ENCODE data around the gene FNIP2.
"Not testable (repeated sequence)": the region's sequence is repeated elsewhere in the genome, so short reads cannot be mapped to it uniquely, and the experiment has no call there.

FNIP2 gene

GRCh38 chr4:158819942-158820786 is 51.3 kb downstream of the FNIP2 start:
- Histone ChIP-seq H3K4me1 (ENCODE audit: insufficient read depth, low read length) (peaks cover 46% of the 10 kb centered on the region), H3K27ac (ENCODE audit: low read depth, low read length) (no peak overlapping the region), H3K4me3 (ENCODE audit: low read depth in 1 of 2, low read length in 2 of 2) (no peak overlapping the region), H3K9me3 (ENCODE audit: low read length) (no peaks in the 10 kb centered on the region), H3K9ac (ENCODE audit: low read length) (no peak overlapping the region), H3K36me3 (ENCODE audit: insufficient read depth, low read length) (no peaks in the 10 kb centered on the region), H3K27me3 (ENCODE audit: control insufficient read depth in 1 of 2, insufficient read depth in 2 of 2, low read length in 2 of 2) (no peaks in the 10 kb centered on the region)

DNA sequence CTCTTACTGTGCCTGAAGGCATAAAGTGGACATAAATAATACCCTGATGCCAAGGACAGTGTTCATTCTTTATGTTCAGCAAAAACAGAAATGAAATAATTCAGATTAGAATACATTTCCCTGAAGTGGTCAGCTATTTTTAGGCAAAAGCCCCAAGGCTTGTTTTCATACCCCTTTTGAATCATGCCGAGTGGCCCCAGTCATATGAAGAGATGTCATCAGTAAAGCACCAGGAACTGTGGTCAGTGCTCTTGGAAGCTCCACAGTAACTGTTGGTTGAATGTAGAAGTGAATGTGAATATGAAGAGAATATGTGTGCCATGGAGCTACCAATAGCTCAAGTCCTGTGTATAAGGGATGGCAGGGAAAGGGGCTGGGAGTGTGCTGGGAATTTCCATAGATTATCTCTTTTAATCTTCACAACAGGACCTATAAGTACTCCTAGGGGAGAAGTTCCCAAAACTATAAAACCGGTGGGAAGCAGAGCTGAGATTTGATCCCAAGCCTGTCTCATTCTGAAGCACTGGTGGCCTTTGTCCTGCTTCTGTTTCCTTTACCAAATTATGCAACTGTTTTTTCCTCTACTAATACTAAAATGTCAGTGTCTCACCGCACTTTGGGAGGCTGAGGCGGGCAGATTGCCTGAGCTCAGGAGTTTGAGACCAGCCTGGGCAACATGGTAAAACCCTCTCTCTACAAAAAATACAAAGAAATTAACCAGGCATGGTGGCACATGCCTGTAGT is 52.6 kb downstream of the FNIP2 start:
- no peaks in the 10 kb centered on the region for H3K36me3 ChIP-seq (ENCODE audit: insufficient read depth, low read length)
- no peaks in the 10 kb centered on the region for H3K9me3 ChIP-seq (ENCODE audit: low read length)
- peaks cover 55% of the 10 kb centered on the region for H3K4me1 ChIP-seq (ENCODE audit: insufficient read depth, low read length)
- peak overlapping the region; percentile 3 for H3K27ac ChIP-seq (ENCODE audit: low read depth, low read length)
- H3K27me3 ChIP-seq (ENCODE audit: control insufficient read depth in 1 of 2, insufficient read depth in 2 of 2, low read length in 2 of 2), result no peaks in the 10 kb centered on the region
- H3K4me3 ChIP-seq (ENCODE audit: low read depth in 1 of 2, low read length in 2 of 2), result no peak overlapping the region
- no peak overlapping the region for H3K9ac ChIP-seq (ENCODE audit: low read length)

GRCh38 chr4:158822348-158822747 is 53.5 kb downstream of the FNIP2 start:
- H3K27me3 ChIP-seq (ENCODE audit: control insufficient read depth in 1 of 2, insufficient read depth in 2 of 2, low read length in 2 of 2), result no peaks in the 10 kb centered on the region
- H3K9ac ChIP-seq (ENCODE audit: low read length), result no peak overlapping the region
- no peaks in the 10 kb centered on the region for H3K36me3 ChIP-seq (ENCODE audit: insufficient read depth, low read length)
- H3K4me3 ChIP-seq (ENCODE audit: low read depth in 1 of 2, low read length in 2 of 2), result no peak overlapping the region
- H3K27ac ChIP-seq (ENCODE audit: low read depth, low read length), result no peak overlapping the region
- H3K4me1 ChIP-seq (ENCODE audit: insufficient read depth, low read length), result peaks cover 55% of the 10 kb centered on the region
- H3K9me3 ChIP-seq (ENCODE audit: low read length), result no peaks in the 10 kb centered on the region

DNA sequence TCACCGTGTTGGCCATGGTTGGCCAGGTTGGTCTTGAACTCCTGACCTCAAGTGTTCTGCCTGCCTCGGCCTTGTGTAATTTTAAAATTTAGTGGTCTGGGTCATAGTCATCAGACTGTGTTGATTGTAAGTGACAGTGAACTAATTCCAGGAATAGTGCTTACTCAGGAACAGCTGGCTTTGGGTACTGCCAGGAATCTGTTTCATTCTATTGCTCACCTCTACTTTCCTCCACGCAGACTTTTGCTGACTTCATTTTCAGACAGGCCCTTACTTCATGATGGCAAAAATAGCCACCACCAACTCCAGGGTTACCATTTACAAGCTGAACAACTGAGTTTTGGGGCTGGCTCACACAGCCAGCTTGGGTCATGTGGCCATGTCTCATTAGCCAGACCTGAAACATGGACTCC is 54.6 kb downstream of the FNIP2 start:
- H3K36me3 ChIP-seq (ENCODE audit: insufficient read depth, low read length), result no peaks in the 10 kb centered on the region
- H3K4me3 ChIP-seq (ENCODE audit: low read depth in 1 of 2, low read length in 2 of 2), result no peak overlapping the region
- H3K4me1 ChIP-seq (ENCODE audit: insufficient read depth, low read length), result peaks cover 53% of the 10 kb centered on the region
- no peaks in the 10 kb centered on the region for H3K27me3 ChIP-seq (ENCODE audit: control insufficient read depth in 1 of 2, insufficient read depth in 2 of 2, low read length in 2 of 2)
- H3K9ac ChIP-seq (ENCODE audit: low read length), result no peak overlapping the region
- no peaks in the 10 kb centered on the region for H3K9me3 ChIP-seq (ENCODE audit: low read length)
- no peak overlapping the region for H3K27ac ChIP-seq (ENCODE audit: low read depth, low read length)

DNA sequence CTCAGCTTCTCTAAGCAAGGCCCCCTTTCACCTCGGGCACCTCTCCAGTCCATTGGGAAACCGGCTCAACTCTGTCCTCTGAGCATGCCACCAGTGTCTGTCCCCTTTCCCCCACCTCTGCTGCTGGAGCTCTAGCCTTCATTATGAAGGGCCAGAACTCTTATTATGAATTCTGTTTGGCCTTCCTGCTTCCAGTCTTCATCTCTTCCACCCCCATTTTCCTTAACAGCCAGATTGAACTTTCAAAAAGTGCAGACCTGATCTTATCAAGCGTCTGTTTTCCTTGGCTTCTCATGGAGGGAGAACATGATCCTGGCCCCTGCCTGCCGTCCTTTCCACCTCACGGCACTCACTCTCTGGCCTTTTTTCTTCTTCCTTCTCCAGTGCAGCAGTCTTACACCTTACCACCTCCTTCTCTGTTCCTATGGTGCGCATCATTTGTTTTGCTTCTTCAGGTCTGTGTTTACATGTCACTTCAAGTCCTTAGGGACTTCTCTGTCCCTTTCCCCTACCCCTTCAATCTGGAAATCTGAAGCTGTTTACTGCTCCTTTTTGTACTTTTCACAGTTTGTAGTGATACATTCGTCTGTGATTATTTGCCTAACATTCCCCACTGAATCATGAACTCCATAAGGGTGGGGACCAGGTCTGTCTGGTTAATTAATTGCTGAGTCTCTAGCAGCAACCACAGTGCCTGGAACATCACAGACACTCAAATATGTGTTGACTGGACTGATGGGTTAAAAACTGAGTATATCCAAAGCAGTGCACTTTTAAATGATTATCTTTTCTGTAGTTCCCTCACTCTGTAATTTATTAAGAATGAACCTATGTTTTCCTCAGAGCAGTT is 55.8 kb downstream of the FNIP2 start:
- Histone ChIP-seq H3K9me3 (ENCODE audit: low read length) (no peaks in the 10 kb centered on the region), H3K27me3 (ENCODE audit: control insufficient read depth in 1 of 2, insufficient read depth in 2 of 2, low read length in 2 of 2) (no peaks in the 10 kb centered on the region), H3K9ac (ENCODE audit: low read length) (no peak overlapping the region), H3K36me3 (ENCODE audit: insufficient read depth, low read length) (no peaks in the 10 kb centered on the region), H3K4me3 (ENCODE audit: low read depth in 1 of 2, low read length in 2 of 2) (no peak overlapping the region), H3K4me1 (ENCODE audit: insufficient read depth, low read length) (peaks cover 41% of the 10 kb centered on the region), H3K27ac (ENCODE audit: low read depth, low read length) (no peak overlapping the region)

GRCh38 chr4:158825433-158826036 is 56.7 kb downstream of the FNIP2 start:
- Histone ChIP-seq H3K4me1 (ENCODE audit: insufficient read depth, low read length) (peaks cover 33% of the 10 kb centered on the region), H3K27me3 (ENCODE audit: control insufficient read depth in 1 of 2, insufficient read depth in 2 of 2, low read length in 2 of 2) (no peaks in the 10 kb centered on the region), H3K9me3 (ENCODE audit: low read length) (no peaks in the 10 kb centered on the region), H3K4me3 (ENCODE audit: low read depth in 1 of 2, low read length in 2 of 2) (no peak overlapping the region), H3K27ac (ENCODE audit: low read depth, low read length) (no peak overlapping the region), H3K36me3 (ENCODE audit: insufficient read depth, low read length) (peaks cover 2% of the 10 kb centered on the region), H3K9ac (ENCODE audit: low read length) (no peak overlapping the region)

GRCh38 chr4:158826057-158826456 is 57.2 kb downstream of the FNIP2 start:
- H3K27ac ChIP-seq (ENCODE audit: low read depth, low read length), result no peak overlapping the region
- no peak overlapping the region for H3K9ac ChIP-seq (ENCODE audit: low read length)
- H3K4me1 ChIP-seq (ENCODE audit: insufficient read depth, low read length), result peaks cover 27% of the 10 kb centered on the region

GRCh38 chr4:158826882-158827281 is 58.1 kb downstream of the FNIP2 start:
- Histone ChIP-seq H3K36me3 (ENCODE audit: insufficient read depth, low read length) (peaks cover 7% of the 10 kb centered on the region), H3K4me3 (ENCODE audit: low read depth in 1 of 2, low read length in 2 of 2) (no peak overlapping the region), H3K27me3 (ENCODE audit: control insufficient read depth in 1 of 2, insufficient read depth in 2 of 2, low read length in 2 of 2) (no peaks in the 10 kb centered on the region), H3K9me3 (ENCODE audit: low read length) (no peaks in the 10 kb centered on the region), H3K4me1 (ENCODE audit: insufficient read depth, low read length) (peaks cover 22% of the 10 kb centered on the region), H3K9ac (ENCODE audit: low read length) (no peak overlapping the region), H3K27ac (ENCODE audit: low read depth, low read length) (no peak overlapping the region)

More at GRCh38 chr4:158826057-158826456, 57.2 kb downstream of the FNIP2 start:
- Histone ChIP-seq H3K36me3 (ENCODE audit: insufficient read depth, low read length) (peaks cover 4% of the 10 kb centered on the region), H3K27me3 (ENCODE audit: control insufficient read depth in 1 of 2, insufficient read depth in 2 of 2, low read length in 2 of 2) (no peaks in the 10 kb centered on the region), H3K9me3 (ENCODE audit: low read length) (no peaks in the 10 kb centered on the region), H3K4me3 (ENCODE audit: low read depth in 1 of 2, low read length in 2 of 2) (no peak overlapping the region)

DNA sequence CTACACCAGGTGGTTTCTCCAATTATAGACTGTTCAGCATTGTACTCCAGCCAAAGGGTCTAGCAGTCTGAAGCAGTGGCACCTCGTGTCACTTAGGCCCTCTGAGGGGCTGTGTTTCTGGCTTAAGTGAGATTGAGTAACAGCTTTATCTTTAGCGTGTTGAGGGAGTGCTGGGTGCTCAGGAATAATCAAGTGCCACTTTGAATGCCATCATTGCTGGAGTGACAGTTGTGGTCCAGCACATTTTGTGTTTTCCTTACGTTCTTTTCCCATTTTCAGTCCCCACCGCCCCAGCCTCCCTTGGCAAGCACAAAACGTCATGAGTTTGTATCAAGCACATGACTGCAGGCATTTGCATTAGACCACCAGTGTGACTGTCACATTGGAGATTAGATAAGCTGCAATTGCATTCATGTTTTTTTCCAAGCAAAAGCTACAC is 58.7 kb downstream of the FNIP2 start:
- H3K9ac ChIP-seq (ENCODE audit: low read length), result no peak overlapping the region

GRCh38 chr4:158828151-158828550 is 59.3 kb downstream of the FNIP2 start:
- H3K27me3 ChIP-seq (ENCODE audit: control insufficient read depth in 1 of 2, insufficient read depth in 2 of 2, low read length in 2 of 2); H3K9ac ChIP-seq (ENCODE audit: low read length); H3K27ac ChIP-seq (ENCODE audit: low read depth, low read length); H3K4me3 ChIP-seq (ENCODE audit: low read depth in 1 of 2, low read length in 2 of 2); H3K9me3 ChIP-seq (ENCODE audit: low read length): not testable (repeated sequence)
- Histone ChIP-seq H3K4me1 (ENCODE audit: insufficient read depth, low read length) (peaks cover 22% of the 10 kb centered on the region), H3K36me3 (ENCODE audit: insufficient read depth, low read length) (peaks cover 13% of the 10 kb centered on the region)

More for the DNA sequence above, 58.7 kb downstream of the FNIP2 start:
- H3K36me3 ChIP-seq (ENCODE audit: insufficient read depth, low read length), result peaks cover 13% of the 10 kb centered on the region
- no peaks in the 10 kb centered on the region for H3K27me3 ChIP-seq (ENCODE audit: control insufficient read depth in 1 of 2, insufficient read depth in 2 of 2, low read length in 2 of 2)
- no peak overlapping the region for H3K4me3 ChIP-seq (ENCODE audit: low read depth in 1 of 2, low read length in 2 of 2)
- no peaks in the 10 kb centered on the region for H3K9me3 ChIP-seq (ENCODE audit: low read length)
- peaks cover 22% of the 10 kb centered on the region for H3K4me1 ChIP-seq (ENCODE audit: insufficient read depth, low read length)
- H3K27ac ChIP-seq (ENCODE audit: low read depth, low read length), result no peak overlapping the region

DNA sequence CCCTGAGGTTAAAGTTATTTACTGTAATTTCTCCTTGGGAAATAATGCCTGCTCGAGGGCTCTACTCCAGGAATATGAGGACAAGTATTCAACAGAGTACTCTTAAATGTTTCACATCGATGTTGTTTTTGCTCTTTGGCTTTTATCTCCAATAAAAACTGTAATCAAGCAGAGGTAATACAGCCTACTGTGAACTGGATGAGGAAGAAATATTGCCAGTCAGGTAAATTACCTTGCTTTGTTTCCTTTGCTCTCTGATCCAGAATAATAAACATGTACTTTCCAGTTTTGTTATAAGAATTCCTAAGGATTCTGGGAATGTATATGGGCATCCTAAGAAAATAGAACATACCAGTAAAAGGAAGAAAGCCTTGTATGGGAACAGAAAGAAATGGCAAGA is 60.4 kb downstream of the FNIP2 start:
- no peak overlapping the region for H3K27ac ChIP-seq (ENCODE audit: low read depth, low read length)
- no peaks in the 10 kb centered on the region for H3K9me3 ChIP-seq (ENCODE audit: low read length)
- peaks cover 13% of the 10 kb centered on the region for H3K36me3 ChIP-seq (ENCODE audit: insufficient read depth, low read length)
- no peak overlapping the region for H3K9ac ChIP-seq (ENCODE audit: low read length)
- no peaks in the 10 kb centered on the region for H3K27me3 ChIP-seq (ENCODE audit: control insufficient read depth in 1 of 2, insufficient read depth in 2 of 2, low read length in 2 of 2)
- H3K4me3 ChIP-seq (ENCODE audit: low read depth in 1 of 2, low read length in 2 of 2), result no peak overlapping the region
- H3K4me1 ChIP-seq (ENCODE audit: insufficient read depth, low read length), result peaks cover 18% of the 10 kb centered on the region
